Neural crest cell (in vitro differentiated cells): Measurements from ENCODE around the gene TRIM67. TPM values are rescaled to one million over a fixed set of nuclear protein-coding genes. Genes with fewer than 3 reads are reported as not detected.

Experiments
- DNase-seq: peaks from one replicate; pipeline ENCODE4 v3.0.0; 2021; ENCODE audit warnings: low read depth, mixed read lengths, low spot score
- H3K27ac Mint-ChIP-seq: one replicate; pipeline ENCODE4 v1.8.0; 2021; ENCODE audit warnings: mild to moderate bottlenecking, mixed read lengths; ENCODE audit not compliant: unreplicated experiment
- H3K27me3 Mint-ChIP-seq: 2 replicates; pipeline ENCODE4 v1.8.0; 2021; ENCODE audit warnings: low read depth, mild to moderate bottlenecking, mixed read lengths
- H3K36me3 Mint-ChIP-seq: 2 replicates; pipeline ENCODE4 v1.8.0; 2021; ENCODE audit warnings: low read depth, mild to moderate bottlenecking, mixed read lengths
- H3K4me1 Mint-ChIP-seq: 2 replicates; pipeline ENCODE4 v1.8.0; 2021; ENCODE audit warnings: mixed read lengths
- H3K4me3 Mint-ChIP-seq: one replicate; pipeline ENCODE4 v1.8.0; 2021; ENCODE audit warnings: mild to moderate bottlenecking, mixed read lengths
- H3K9me3 Mint-ChIP-seq: 2 replicates; pipeline ENCODE4 v1.8.0; 2021; ENCODE audit warnings: mixed read lengths
- total RNA-seq: library from RNA; stranded (reverse); gene quantifications from 2 replicates; pipeline ENCODE4 v1.2.1, GENCODE V29; 2021
- TF ChIP-seq, protein P1 (sequence below): fragments of 200-600 bp; sonication (generic); conservative IDR thresholded peaks from 2 replicates; pipeline ENCODE4 v1.5.0; 2021; ENCODE audit warnings: antibody characterized with exemption, mild to moderate bottlenecking

Gene TRIM67
- total RNA-seq, 1 donor from 2014 or later = 1.9 TPM

DNA sequence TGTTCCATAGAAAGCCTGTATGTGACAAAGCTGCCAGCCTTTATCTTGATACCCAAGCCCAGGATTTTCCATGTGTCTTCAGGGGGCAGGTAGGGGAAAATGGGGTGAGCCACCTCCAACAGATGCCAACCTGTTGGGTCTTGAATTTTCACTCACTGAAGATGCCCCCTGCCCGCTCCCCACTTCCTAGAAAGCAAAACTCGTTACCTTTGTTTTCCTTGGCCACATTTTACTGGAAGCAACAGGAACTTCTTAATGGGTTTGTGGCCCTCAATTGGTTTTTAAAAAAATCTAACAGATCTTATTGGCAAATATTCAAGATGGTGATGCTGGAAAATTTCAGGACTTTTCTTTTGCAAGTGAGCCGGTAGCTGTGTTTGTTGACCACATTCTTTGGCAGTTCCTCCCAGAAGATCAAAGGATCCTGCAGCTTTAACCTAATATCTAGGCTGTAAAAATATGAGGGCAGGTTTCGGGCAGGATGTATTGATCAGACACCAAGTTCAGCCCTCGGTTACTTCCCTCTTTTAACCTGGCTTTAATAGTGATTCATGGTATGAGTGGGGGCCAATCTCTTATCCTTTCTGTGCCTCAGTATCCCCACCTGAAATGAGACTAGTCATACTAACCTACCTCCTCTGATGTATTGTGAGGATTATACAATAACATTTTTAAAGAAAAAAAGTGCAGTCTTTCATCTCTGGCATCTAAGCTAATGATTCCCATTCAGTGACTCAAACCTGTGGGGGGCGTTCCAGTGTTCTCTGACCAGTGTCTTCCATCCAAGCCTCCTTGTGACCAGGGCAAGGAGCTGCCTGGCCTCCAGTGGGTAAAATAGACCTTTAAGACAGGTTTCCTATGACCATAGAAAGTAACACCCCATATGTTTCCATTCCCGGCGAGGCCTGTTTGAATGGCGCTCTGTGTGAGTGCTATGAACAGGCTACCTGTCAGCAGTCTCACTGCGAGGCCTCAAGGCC lies 57.9 kb downstream of the TRIM67 start:
- Mint-ChIP-seq H3K27me3 (peaks cover 28% of the 10 kb centered on the region), H3K4me1 (peaks cover 11% of the 10 kb centered on the region), H3K4me3 (no peak overlapping the region), H3K9me3 (no peaks in the 10 kb centered on the region), H3K36me3 (peaks cover 6% of the 10 kb centered on the region), H3K27ac (no peak overlapping the region)
- TF ChIP-seq, protein P1, sequence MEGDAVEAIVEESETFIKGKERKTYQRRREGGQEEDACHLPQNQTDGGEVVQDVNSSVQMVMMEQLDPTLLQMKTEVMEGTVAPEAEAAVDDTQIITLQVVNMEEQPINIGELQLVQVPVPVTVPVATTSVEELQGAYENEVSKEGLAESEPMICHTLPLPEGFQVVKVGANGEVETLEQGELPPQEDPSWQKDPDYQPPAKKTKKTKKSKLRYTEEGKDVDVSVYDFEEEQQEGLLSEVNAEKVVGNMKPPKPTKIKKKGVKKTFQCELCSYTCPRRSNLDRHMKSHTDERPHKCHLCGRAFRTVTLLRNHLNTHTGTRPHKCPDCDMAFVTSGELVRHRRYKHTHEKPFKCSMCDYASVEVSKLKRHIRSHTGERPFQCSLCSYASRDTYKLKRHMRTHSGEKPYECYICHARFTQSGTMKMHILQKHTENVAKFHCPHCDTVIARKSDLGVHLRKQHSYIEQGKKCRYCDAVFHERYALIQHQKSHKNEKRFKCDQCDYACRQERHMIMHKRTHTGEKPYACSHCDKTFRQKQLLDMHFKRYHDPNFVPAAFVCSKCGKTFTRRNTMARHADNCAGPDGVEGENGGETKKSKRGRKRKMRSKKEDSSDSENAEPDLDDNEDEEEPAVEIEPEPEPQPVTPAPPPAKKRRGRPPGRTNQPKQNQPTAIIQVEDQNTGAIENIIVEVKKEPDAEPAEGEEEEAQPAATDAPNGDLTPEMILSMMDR = no peak
- DNase-seq = no peak

DNA sequence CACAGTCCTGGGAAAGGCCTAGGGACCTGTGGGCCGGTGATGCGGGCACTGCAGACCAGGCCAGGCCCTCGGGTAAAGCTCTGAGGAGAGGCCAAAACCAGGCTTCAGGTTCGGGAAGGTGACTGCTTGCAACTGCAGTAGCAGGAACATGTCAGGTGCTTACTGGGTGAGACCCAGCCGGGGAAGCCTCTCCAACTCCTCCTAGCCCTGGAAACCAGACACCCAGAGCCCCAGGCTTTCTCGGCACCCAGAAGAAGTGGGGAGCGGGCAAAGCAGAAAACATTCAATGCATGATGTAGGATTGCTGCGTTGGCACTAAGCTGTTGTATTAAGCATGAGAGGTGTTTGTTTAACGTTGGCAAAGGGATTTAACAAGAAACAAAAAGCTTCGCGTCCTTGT lies 58.9 kb downstream of the TRIM67 start:
- Mint-ChIP-seq H3K36me3 (peaks cover 7% of the 10 kb centered on the region), H3K4me3 (no peak overlapping the region), H3K27ac (no peak overlapping the region), H3K9me3 (no peaks in the 10 kb centered on the region), H3K27me3 (peaks cover 20% of the 10 kb centered on the region), H3K4me1 (peaks cover 5% of the 10 kb centered on the region)
- TF ChIP-seq, protein P1 = no peak
- no peak for DNase-seq

DNA sequence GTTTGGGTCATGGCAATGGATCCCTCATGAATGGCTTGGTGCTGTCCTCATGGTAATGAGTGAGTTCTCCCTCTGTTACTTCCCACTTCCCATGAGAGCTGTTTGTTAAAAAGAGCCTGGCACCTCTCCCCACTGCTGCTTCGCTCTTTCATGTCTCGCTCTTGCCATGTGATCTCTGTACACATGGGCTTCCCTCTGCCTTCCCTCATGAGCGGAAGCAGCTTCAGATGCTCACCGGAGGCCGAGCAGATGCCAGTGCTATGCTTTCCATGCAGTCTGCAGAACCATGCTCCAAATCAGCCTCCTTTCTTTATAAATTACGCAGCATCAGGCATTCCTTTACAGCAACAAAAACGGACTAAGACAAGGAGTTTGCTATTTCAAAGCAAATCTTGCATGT lies 64.3 kb downstream of the TRIM67 start:
- Mint-ChIP-seq H3K27me3 (no peaks in the 10 kb centered on the region), H3K36me3 (peaks cover 18% of the 10 kb centered on the region), H3K4me3 (no peak overlapping the region), H3K9me3 (no peaks in the 10 kb centered on the region), H3K4me1 (no peaks in the 10 kb centered on the region), H3K27ac (no peak overlapping the region)
- TF ChIP-seq, protein P1 = no peak
- DNase-seq = no peak

DNA sequence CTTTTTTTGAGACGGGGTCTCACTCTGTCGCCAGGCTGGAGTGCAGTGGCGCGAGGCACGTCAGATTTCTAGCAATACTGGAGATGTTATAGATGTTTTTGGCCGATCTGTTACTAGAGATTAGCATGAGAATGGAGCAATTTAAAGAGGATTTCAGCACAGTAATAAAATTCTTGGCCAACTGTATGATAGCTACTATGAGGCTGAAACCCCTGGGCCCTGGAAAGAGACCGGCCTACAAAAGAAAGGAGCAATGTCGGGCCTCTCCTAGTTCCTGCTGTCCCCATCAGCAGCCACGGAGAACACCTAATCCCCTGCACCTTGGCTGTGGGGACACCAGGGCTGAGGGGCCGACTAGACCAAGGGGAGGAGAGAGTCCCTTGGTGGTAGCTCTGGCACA lies 69.7 kb downstream of the TRIM67 start:
- H3K9me3 Mint-ChIP-seq = no peaks in the 10 kb centered on the region
- no peaks in the 10 kb centered on the region for H3K27me3 Mint-ChIP-seq
- TF ChIP-seq, protein P1 = no peak
- DNase-seq = no peak
- peaks cover 7% of the 10 kb centered on the region for H3K36me3 Mint-ChIP-seq
- H3K27ac Mint-ChIP-seq = no peak overlapping the region
- H3K4me3 Mint-ChIP-seq = no peak overlapping the region
- H3K4me1 Mint-ChIP-seq = no peaks in the 10 kb centered on the region

DNA sequence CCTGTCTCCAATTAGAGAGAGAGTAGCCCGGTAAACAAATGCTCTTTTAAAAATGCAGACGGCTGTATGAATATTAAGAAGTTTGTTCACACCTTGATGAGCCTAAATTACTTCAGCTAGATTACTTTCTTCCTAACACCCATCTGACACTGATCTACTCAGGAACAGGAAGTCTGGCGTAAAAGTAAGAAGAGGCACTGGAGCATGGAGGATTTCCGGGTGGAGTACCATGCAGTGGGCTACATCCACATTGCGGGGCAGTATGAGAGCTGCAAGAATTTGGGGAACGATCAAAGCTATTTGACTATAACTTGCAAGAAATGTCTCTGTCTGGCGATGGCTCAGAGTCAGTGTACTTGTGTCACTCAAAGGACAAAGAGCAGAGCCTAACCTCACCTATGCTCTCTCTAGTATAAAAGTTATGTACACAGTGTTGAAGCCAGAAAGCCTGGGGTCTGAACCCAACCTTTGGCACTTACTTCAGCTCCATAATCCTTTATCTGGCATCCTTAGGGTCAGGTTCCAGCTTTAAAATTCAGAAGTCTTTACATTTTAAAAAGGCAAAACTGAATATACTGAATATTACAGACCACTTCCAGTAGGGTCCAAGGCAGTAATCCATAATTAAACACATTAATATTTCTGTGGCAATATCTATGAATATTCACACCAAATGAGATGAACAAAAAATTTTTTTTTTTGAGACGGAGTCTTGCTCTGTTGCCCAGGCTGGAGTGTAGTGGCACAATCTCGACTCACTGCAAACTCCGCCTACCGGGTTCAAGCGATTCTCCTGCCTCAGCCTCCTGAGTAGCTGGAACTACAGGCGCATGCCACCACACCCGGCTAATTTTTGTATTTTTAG lies 71.2 kb downstream of the TRIM67 start:
- TF ChIP-seq, protein P1 = no peak
- H3K27ac Mint-ChIP-seq = no peak overlapping the region
- no peaks in the 10 kb centered on the region for H3K4me1 Mint-ChIP-seq
- no peaks in the 10 kb centered on the region for H3K9me3 Mint-ChIP-seq
- H3K27me3 Mint-ChIP-seq = no peaks in the 10 kb centered on the region
- no peak for DNase-seq
- peaks cover 5% of the 10 kb centered on the region for H3K36me3 Mint-ChIP-seq
- no peak overlapping the region for H3K4me3 Mint-ChIP-seq
